HEK293T (cell line): ENCODE measurements around the gene SRD5A1.
A peak's percentile ranks its signal among the peaks of the same experiment; 100 is the strongest.

ENCODE experiments used
- CTCF ChIA-PET: fragments of 350-600 bp; formaldehyde crosslinking; extraction: SDS; loops from one replicate; lab custom pipeline; 2021; ENCODE audit warnings: antibody characterized with exemption, inconsistent platforms; lab: Yijun Ruan, JAX
- POLR2A ChIA-PET: fragments of 350-600 bp; formaldehyde crosslinking; extraction: SDS; loops from one replicate; lab custom pipeline; 2020; ENCODE audit warnings: antibody characterized with exemption, inconsistent platforms; lab: Yijun Ruan, JAX
- DNase-seq: peaks from one replicate; pipeline ENCODE4 v3.0.0; 2012; ENCODE audit warnings: mixed read lengths; ENCODE audit errors: extremely low spot score
- ARNT ChIP-seq: fragments of 450-650 bp; IDR thresholded peaks from 2 replicates; pipeline ENCODE4 v1.6.1; 2017; ENCODE audit warnings: mild to moderate bottlenecking
- BHLHE40 ChIP-seq: fragments of 450-650 bp; IDR thresholded peaks from 2 replicates; pipeline ENCODE4 v1.6.1; 2016; ENCODE audit warnings: mild to moderate bottlenecking, moderate library complexity, borderline replicate concordance
- CTBP1 ChIP-seq: fragments of 450-650 bp; IDR thresholded peaks from 2 replicates; pipeline ENCODE4 v1.6.1; 2016; ENCODE audit warnings: borderline replicate concordance
- ELF4 ChIP-seq: fragments of 450-650 bp; IDR thresholded peaks from 2 replicates; pipeline ENCODE4 v1.6.1; 2017; ENCODE audit warnings: antibody characterized with exemption
- FOXA1 ChIP-seq: fragments of 450-650 bp; IDR thresholded peaks from 2 replicates; pipeline ENCODE4 v1.6.1; 2016; ENCODE audit warnings: mild to moderate bottlenecking
- FOXK2 ChIP-seq: fragments of 450-650 bp; IDR thresholded peaks from 2 replicates; pipeline ENCODE4 v1.6.1; 2016; ENCODE audit warnings: mild to moderate bottlenecking
- FOXM1 ChIP-seq: fragments of 450-650 bp; IDR thresholded peaks from 2 replicates; pipeline ENCODE4 v1.6.1; 2017; ENCODE audit warnings: mild to moderate bottlenecking, borderline replicate concordance
- HDGF ChIP-seq: fragments of 450-650 bp; IDR thresholded peaks from 2 replicates; pipeline ENCODE4 v1.6.1; 2017; ENCODE audit warnings: antibody characterized with exemption, borderline replicate concordance
- L3MBTL2 ChIP-seq: fragments of 450-650 bp; conservative IDR thresholded peaks from 2 replicates; pipeline ENCODE4 v1.6.1; 2016; ENCODE audit warnings: mild to moderate bottlenecking
- LEF1 ChIP-seq: fragments of 450-650 bp; IDR thresholded peaks from 2 replicates; pipeline ENCODE4 v1.6.1; 2017; ENCODE audit warnings: mild to moderate bottlenecking, borderline replicate concordance
- NFRKB ChIP-seq: fragments of 450-650 bp; IDR thresholded peaks from 2 replicates; pipeline ENCODE4 v1.6.1; 2016; ENCODE audit warnings: mild to moderate bottlenecking, moderate library complexity
- SP1 ChIP-seq: fragments of 450-650 bp; IDR thresholded peaks from 2 replicates; pipeline ENCODE4 v1.6.1; 2017
- SUZ12 ChIP-seq: fragments of 450-650 bp; IDR thresholded peaks from 2 replicates; pipeline ENCODE4 v1.6.1; 2016; ENCODE audit warnings: mild to moderate bottlenecking
- TARDBP ChIP-seq: fragments of 450-650 bp; IDR thresholded peaks from 2 replicates; pipeline ENCODE4 v1.6.1; 2016
- ZNF384 ChIP-seq: fragments of 450-650 bp; IDR thresholded peaks from 2 replicates; pipeline ENCODE4 v1.6.1; 2016
- TF ChIP-seq, protein P1 (sequence below): fragments of 450-650 bp; IDR thresholded peaks from 2 replicates; pipeline ENCODE4 v1.6.1; 2016

The SRD5A1 gene

GRCh38 chr5:6634306-6634705 is 1.1 kb downstream of the SRD5A1 start:
- CTCF ChIA-PET = no interaction called here
- peak; percentile 17 for DNase-seq

GRCh38 chr5:6634788-6635430 is 1.7 kb downstream of the SRD5A1 start:
- CTCF ChIA-PET = no interaction called here
- POLR2A ChIA-PET = interaction anchor here (0.8 kb wide), 1 partner anchor 74 kb away, joined by 3 read pairs; no protein-coding TSS in a partner anchor
- no peak for TF ChIP-seq FOXM1
- no peak for TF ChIP-seq SUZ12
- TF ChIP-seq FOXA1 = no peak
- TF ChIP-seq LEF1 = no peak
- no peak for TF ChIP-seq L3MBTL2
- no peak for TF ChIP-seq HDGF
- TF ChIP-seq ELF4 = no peak
- TF ChIP-seq NFRKB = no peak
- TF ChIP-seq CTBP1 = no peak
- no peak for TF ChIP-seq ARNT
- TF ChIP-seq, protein P1, sequence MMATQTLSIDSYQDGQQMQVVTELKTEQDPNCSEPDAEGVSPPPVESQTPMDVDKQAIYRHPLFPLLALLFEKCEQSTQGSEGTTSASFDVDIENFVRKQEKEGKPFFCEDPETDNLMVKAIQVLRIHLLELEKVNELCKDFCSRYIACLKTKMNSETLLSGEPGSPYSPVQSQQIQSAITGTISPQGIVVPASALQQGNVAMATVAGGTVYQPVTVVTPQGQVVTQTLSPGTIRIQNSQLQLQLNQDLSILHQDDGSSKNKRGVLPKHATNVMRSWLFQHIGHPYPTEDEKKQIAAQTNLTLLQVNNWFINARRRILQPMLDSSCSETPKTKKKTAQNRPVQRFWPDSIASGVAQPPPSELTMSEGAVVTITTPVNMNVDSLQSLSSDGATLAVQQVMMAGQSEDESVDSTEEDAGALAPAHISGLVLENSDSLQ = no peak
- TF ChIP-seq ZNF384 = no peak
- TF ChIP-seq SP1 = no peak
- no peak for TF ChIP-seq BHLHE40
- TF ChIP-seq FOXK2 = no peak
- no peak for TF ChIP-seq TARDBP
- no peak for DNase-seq

More at GRCh38 chr5:6634306-6634705, 1.1 kb downstream of the SRD5A1 start:
- TF ChIP-seq FOXA1 (no peak), ELF4 (no peak), FOXK2 (no peak), HDGF (no peak)
- POLR2A ChIA-PET = interaction anchor here (0.8 kb wide), 1 partner anchor 75 kb away, joined by 3 read pairs; no protein-coding TSS in a partner anchor

GRCh38 chr5:6636293-6636692 is 3.1 kb downstream of the SRD5A1 start:
- no peak for DNase-seq
- POLR2A ChIA-PET = no interaction called here
- no peak for TF ChIP-seq TARDBP
- no peak for TF ChIP-seq FOXK2
- no peak for TF ChIP-seq ZNF384
- CTCF ChIA-PET = no interaction called here

DNA sequence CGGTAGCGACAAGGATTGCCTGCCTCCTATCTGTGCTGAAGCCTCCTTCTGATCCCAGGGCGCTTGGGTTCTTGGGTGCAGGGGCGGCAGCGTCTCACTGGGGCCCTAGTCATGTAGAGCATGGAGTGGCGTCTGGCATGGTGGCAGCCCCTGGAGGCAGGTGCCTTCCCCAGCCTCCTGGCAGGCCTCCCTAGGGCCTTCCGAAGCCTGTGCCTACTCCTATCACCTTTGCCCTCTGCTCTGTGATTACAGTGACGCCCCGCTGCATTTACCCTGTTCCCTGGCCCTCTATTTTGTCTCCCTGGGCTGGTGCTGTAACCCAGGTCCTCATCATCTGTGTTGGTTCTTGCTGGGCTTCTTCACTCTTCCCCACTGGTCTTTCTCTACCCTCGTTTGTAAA is 3.8 kb downstream of the SRD5A1 start:
- CTCF ChIA-PET = no interaction called here
- TF ChIP-seq TARDBP = no peak
- no peak for TF ChIP-seq LEF1
- no peak for TF ChIP-seq CTBP1
- no peak for DNase-seq
- POLR2A ChIA-PET = no interaction called here

DNA sequence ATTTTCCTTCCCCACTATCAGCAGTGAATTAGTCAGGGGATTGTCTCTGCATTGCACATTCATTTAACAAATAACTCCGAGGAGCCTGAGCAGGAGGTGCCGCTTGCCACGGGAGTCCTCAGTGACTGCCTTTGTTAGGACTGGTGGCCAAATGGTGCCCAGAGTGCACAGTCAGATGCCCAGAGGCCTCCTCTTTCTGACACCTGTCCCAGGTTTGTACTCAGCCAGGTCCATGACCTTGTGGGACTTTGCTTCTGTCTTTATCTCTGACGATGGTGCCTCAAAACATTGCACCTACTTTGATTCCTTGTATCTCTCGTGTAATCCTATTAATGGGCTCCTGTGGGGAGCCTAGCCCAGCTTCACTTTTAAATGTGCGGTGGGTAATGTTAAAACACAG is 4.3 kb downstream of the SRD5A1 start:
- POLR2A ChIA-PET = no interaction called here
- no peak for DNase-seq
- CTCF ChIA-PET = no interaction called here
- TF ChIP-seq FOXK2 (no peak), CTBP1 (no peak), ELF4 (no peak), LEF1 (no peak), ARNT (no peak)

DNA sequence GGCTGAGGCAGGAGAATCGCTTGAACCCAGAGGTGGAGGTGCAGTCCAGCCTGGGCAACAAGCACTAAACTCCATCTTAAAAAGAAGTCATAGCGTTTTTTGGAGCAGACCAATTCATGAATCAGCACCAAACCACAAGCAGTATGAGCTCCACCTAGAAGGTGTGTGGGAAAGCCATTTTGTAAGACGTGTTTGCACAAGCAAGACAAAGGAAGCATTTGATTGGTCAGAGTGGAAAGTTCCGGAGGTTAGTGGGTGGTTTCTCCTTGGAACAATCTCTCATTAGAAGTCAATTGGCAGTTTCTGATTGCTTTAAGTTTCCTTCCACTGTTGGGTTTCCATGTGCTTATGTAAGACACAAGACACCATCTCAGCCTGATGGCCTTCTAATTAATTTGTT is 5.0 kb downstream of the SRD5A1 start:
- ChIA-PET CTCF (no interaction called here), POLR2A (no interaction called here)
- no peak for TF ChIP-seq ELF4
- TF ChIP-seq SP1 = no peak
- no peak for TF ChIP-seq TARDBP
- no peak for TF ChIP-seq NFRKB
- TF ChIP-seq HDGF = no peak
- no peak for TF ChIP-seq ARNT
- TF ChIP-seq SUZ12 = no peak
- TF ChIP-seq, protein P1 = no peak
- TF ChIP-seq FOXA1 = no peak
- no peak for TF ChIP-seq FOXK2
- no peak for TF ChIP-seq ZNF384
- TF ChIP-seq L3MBTL2 = no peak
- no peak for TF ChIP-seq CTBP1
- no peak for TF ChIP-seq FOXM1
- TF ChIP-seq LEF1 = no peak
- no peak for TF ChIP-seq BHLHE40
- DNase-seq = no peak

DNA sequence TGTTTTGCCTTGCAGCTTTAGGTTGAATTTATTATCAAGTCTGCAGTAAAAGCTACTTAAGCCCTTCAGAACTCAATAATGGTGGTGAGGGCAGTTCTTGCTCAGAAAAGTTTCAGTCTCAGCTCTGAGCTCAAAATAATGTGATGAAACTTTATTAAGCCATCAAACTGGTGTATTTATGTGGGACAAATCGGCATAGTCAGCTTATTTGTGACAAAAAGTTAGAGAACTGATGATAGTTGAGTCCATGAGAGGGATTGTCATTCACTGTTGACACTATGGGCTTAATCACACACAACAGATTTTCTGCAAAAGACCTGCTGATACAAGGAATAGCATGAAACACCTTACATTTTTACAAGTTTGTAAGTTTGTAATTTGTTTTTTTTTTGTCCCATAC is 9.4 kb downstream of the SRD5A1 start:
- no peak for DNase-seq
- TF ChIP-seq HDGF = no peak
- TF ChIP-seq ELF4 = no peak
- TF ChIP-seq LEF1 = no peak
- no peak for TF ChIP-seq FOXM1
- no peak for TF ChIP-seq TARDBP
- no peak for TF ChIP-seq FOXK2
- TF ChIP-seq SUZ12 = no peak
- TF ChIP-seq BHLHE40 = no peak
- no peak for TF ChIP-seq FOXA1
- no peak for TF ChIP-seq SP1
- TF ChIP-seq ARNT = no peak
- no peak for TF ChIP-seq NFRKB
- TF ChIP-seq, protein P1 = no peak
- no peak for TF ChIP-seq CTBP1
- TF ChIP-seq L3MBTL2 = no peak
- TF ChIP-seq ZNF384 = no peak
- POLR2A ChIA-PET = interaction anchor here (2.5 kb wide), 1 partner anchor 9 kb away, joined by 7 read pairs; the partner anchor contains the start of genes NSUN2 and SRD5A1
- CTCF ChIA-PET = no interaction called here
